Astrocyte (in vitro differentiated cells and primary cell): ENCODE results near the gene CPTP. TPM values are rescaled to one million over a fixed set of nuclear protein-coding genes. Genes with fewer than 3 reads are reported as not detected.
A peak's percentile ranks its signal among the peaks of the same experiment; 100 is the strongest.

Source experiments
- DNase-seq: peaks from one replicate; pipeline ENCODE4 v3.0.0-alpha.2; 2010; ENCODE audit warnings: low read depth
- FAIRE-seq: peaks from 2 replicates; lab custom pipeline; 2011; peaks lifted over from hg19 to GRCh38; lab: Jason Lieb, UNC
- H2AFZ ChIP-seq: 2 replicates; pipeline ENCODE4 v1.6.0; 2012; ENCODE audit warnings: low read depth, low read length, inconsistent platforms
- H3K27ac ChIP-seq: 2 replicates; pipeline ENCODE4 v1.5.1; 2011; ENCODE audit warnings: low read depth, low read length, inconsistent platforms
- H3K27me3 ChIP-seq: 2 replicates; pipeline ENCODE4 v1.6.0; 2011; ENCODE audit warnings: low read length, inconsistent platforms; ENCODE audit not compliant: insufficient read depth
- H3K36me3 ChIP-seq: 2 replicates; pipeline ENCODE4 v1.5.1; 2011; ENCODE audit warnings: low read length, inconsistent platforms; ENCODE audit not compliant: insufficient read depth
- H3K4me1 ChIP-seq: 2 replicates; pipeline ENCODE4 v1.5.1; 2011; ENCODE audit warnings: low read length, inconsistent platforms; ENCODE audit not compliant: insufficient read depth
- H3K4me2 ChIP-seq: 2 replicates; pipeline ENCODE4 v1.6.0; 2012; ENCODE audit warnings: low read length, inconsistent platforms
- H3K4me3 ChIP-seq: 2 replicates; pipeline ENCODE4 v1.5.1; 2011; ENCODE audit warnings: low read depth, mild to moderate bottlenecking, low read length, inconsistent platforms; ENCODE audit not compliant: insufficient read depth
- H3K79me2 ChIP-seq: 2 replicates; pipeline ENCODE4 v1.6.0; 2012; ENCODE audit warnings: mild to moderate bottlenecking, low read length, inconsistent platforms; ENCODE audit not compliant: insufficient read depth
- H3K9ac ChIP-seq: 2 replicates; pipeline ENCODE4 v1.6.0; 2012; ENCODE audit warnings: mild to moderate bottlenecking, low read length, inconsistent platforms
- H3K9me3 ChIP-seq: 2 replicates; pipeline ENCODE4 v1.5.1; 2012; ENCODE audit warnings: low read depth, mild to moderate bottlenecking, low read length, inconsistent platforms; ENCODE audit not compliant: insufficient read depth
- H4K20me1 ChIP-seq: 2 replicates; pipeline ENCODE4 v1.6.0; 2012; ENCODE audit warnings: low read length, inconsistent platforms; ENCODE audit not compliant: insufficient read depth
- H3K27ac Mint-ChIP-seq: one replicate; pipeline ENCODE4 v1.8.0; 2021; ENCODE audit warnings: mild to moderate bottlenecking, mixed read lengths; ENCODE audit not compliant: unreplicated experiment
- H3K27me3 Mint-ChIP-seq: one replicate; pipeline ENCODE4 v1.8.0; 2021; ENCODE audit warnings: low read depth, mixed read lengths; ENCODE audit not compliant: unreplicated experiment
- H3K36me3 Mint-ChIP-seq: one replicate; pipeline ENCODE4 v1.8.0; 2021; ENCODE audit warnings: low read depth, mixed read lengths; ENCODE audit not compliant: unreplicated experiment
- H3K4me1 Mint-ChIP-seq: one replicate; pipeline ENCODE4 v1.8.0; 2021; ENCODE audit warnings: low read depth, mixed read lengths; ENCODE audit not compliant: unreplicated experiment
- H3K4me3 Mint-ChIP-seq: one replicate; pipeline ENCODE4 v1.8.0; 2021; ENCODE audit warnings: mild to moderate bottlenecking, moderate library complexity, mixed read lengths; ENCODE audit not compliant: unreplicated experiment
- H3K9me3 Mint-ChIP-seq: one replicate; pipeline ENCODE4 v1.8.0; 2021; ENCODE audit warnings: mild to moderate bottlenecking, mixed read lengths; ENCODE audit not compliant: unreplicated experiment
- CTCF ChIP-seq: IDR thresholded peaks from 2 replicates; pipeline ENCODE4 v1.5.1; 2011; ENCODE audit warnings: low read depth, mild to moderate bottlenecking, inconsistent platforms, low read length, moderate library complexity; ENCODE audit not compliant: insufficient read depth
- EZH2 ChIP-seq: IDR thresholded peaks from 2 replicates; pipeline ENCODE4 v1.6.1; 2012; ENCODE audit warnings: mild to moderate bottlenecking, low read length, inconsistent platforms; ENCODE audit not compliant: insufficient read depth
- total RNA-seq: library from RNA; stranded (reverse); gene quantifications from 2 replicates; pipeline ENCODE4 v1.2.1, GENCODE V29; 2021

The CPTP gene
- total RNA-seq, 1 donor from 2014 or later, result 28.5 TPM

GRCh38 chr1:1306070-1306660, 18.4 kb upstream of the CPTP start:
- peaks cover 70% of the 10 kb centered on the region for H4K20me1 ChIP-seq
- no peaks in the 10 kb centered on the region for H3K36me3 ChIP-seq
- peak overlapping the region; percentile 92 for H3K4me3 Mint-ChIP-seq
- H3K36me3 Mint-ChIP-seq, result peaks cover 4% of the 10 kb centered on the region
- H3K4me3 ChIP-seq, result peak overlapping the region; percentile 78
- no peak for FAIRE-seq
- H3K4me2 ChIP-seq, result peak overlapping the region; percentile 88
- H3K27ac ChIP-seq, result peak overlapping the region; percentile 40
- peak overlapping the region; percentile 79 for H3K9ac ChIP-seq
- H3K27me3 ChIP-seq, result no peaks in the 10 kb centered on the region
- TF ChIP-seq EZH2, result no peak
- no peak for TF ChIP-seq CTCF
- H3K9me3 Mint-ChIP-seq, result no peaks in the 10 kb centered on the region
- DNase-seq, result no peak
- peak overlapping the region; percentile 91 for H3K27ac Mint-ChIP-seq
- H3K79me2 ChIP-seq, result peaks cover 63% of the 10 kb centered on the region
- H3K4me1 ChIP-seq, result peaks cover 41% of the 10 kb centered on the region
- H3K9me3 ChIP-seq, result no peaks in the 10 kb centered on the region
- no peak overlapping the region for H2AFZ ChIP-seq
- H3K4me1 Mint-ChIP-seq, result peaks cover 8% of the 10 kb centered on the region
- H3K27me3 Mint-ChIP-seq, result no peaks in the 10 kb centered on the region

- Histone ChIP-seq H3K4me3 (peak overlapping the region; percentile 78), H3K36me3 (no peaks in the 10 kb centered on the region), H4K20me1 (peaks cover 71% of the 10 kb centered on the region), H3K79me2 (peaks cover 63% of the 10 kb centered on the region), H2AFZ (no peak overlapping the region), H3K27ac (peak overlapping the region; percentile 37), H3K4me1 (peaks cover 41% of the 10 kb centered on the region), H3K9ac (peak overlapping the region; percentile 79), H3K27me3 (no peaks in the 10 kb centered on the region), H3K4me2 (peak overlapping the region; percentile 88), H3K9me3 (no peaks in the 10 kb centered on the region)
- FAIRE-seq, result no peak
- Mint-ChIP-seq H3K9me3 (no peaks in the 10 kb centered on the region), H3K4me1 (peaks cover 8% of the 10 kb centered on the region), H3K36me3 (peaks cover 4% of the 10 kb centered on the region), H3K4me3 (peak overlapping the region; percentile 92), H3K27me3 (no peaks in the 10 kb centered on the region), H3K27ac (peak overlapping the region; percentile 91)
- no peak for DNase-seq
- TF ChIP-seq EZH2, result no peak
- no peak for TF ChIP-seq CTCF
Measured at GRCh38 chr1:1306661-1307260, 17.8 kb upstream of the CPTP start.
